HG02763 (cell line): ENCODE results near the gene VN1R2.
"Not testable (repeated sequence)": the region's sequence is repeated elsewhere in the genome, so short reads cannot be mapped to it uniquely, and the experiment has no call there.

Source experiments
- ATAC-seq: cut with Tn5 transposase; IDR thresholded peaks from one replicate; pipeline ENCODE4 v1.9.1; 2021; ENCODE audit warnings: mild to moderate bottlenecking, moderate library complexity; ENCODE audit not compliant: unreplicated experiment

The VN1R2 gene

GRCh38 chr19:53257715-53258342, at the start of gene VN1R2:
VN1R2 (plus strand) TSS chr19:53258292; CDS start chr19:53258376, 84 bp downstream.
- not testable (repeated sequence) for ATAC-seq

- ATAC-seq = not testable (repeated sequence)
Observed at GRCh38 chr19:53211554-53211953, 46.5 kb upstream of the VN1R2 start.

GRCh38 chr19:53212703-53213320, 45.3 kb upstream of the VN1R2 start:
- ATAC-seq = no peak

- ATAC-seq = not testable (repeated sequence)
Observed at GRCh38 chr19:53222716-53223115, 35.4 kb upstream of the VN1R2 start.

- ATAC-seq = no peak
Observed at GRCh38 chr19:53224606-53225005, 33.5 kb upstream of the VN1R2 start.

GRCh38 chr19:53237114-53237777, 20.8 kb upstream of the VN1R2 start:
- no peak for ATAC-seq

GRCh38 chr19:53246498-53246897, 11.6 kb upstream of the VN1R2 start:
- no peak for ATAC-seq

- ATAC-seq = no peak
Observed at GRCh38 chr19:53254411-53255341, 3.4 kb upstream of the VN1R2 start, which contains the start of gene ZNF677. ZNF677 (minus strand) TSS chr19:53254873; CDS start chr19:53251550, 3,323 bp downstream.

GRCh38 chr19:53267623-53268022, 9.5 kb downstream of the VN1R2 start, which contains the start of gene VN1R4:
VN1R4 (minus strand) TSS chr19:53267723; CDS start chr19:53267665, 58 bp downstream.
- ATAC-seq = not testable (repeated sequence)

GRCh38 chr19:53269861-53270260, 11.8 kb downstream of the VN1R2 start:
- not testable (repeated sequence) for ATAC-seq

GRCh38 chr19:53272044-53272443, 14.0 kb downstream of the VN1R2 start:
- ATAC-seq = no peak

- ATAC-seq = no peak
Observed at GRCh38 chr19:53275480-53275879, 17.4 kb downstream of the VN1R2 start.

GRCh38 chr19:53281947-53282346, 23.9 kb downstream of the VN1R2 start:
- not testable (repeated sequence) for ATAC-seq

- no peak for ATAC-seq
Observed at GRCh38 chr19:53285087-53285486, 27.0 kb downstream of the VN1R2 start.

GRCh38 chr19:53290758-53291549, 32.9 kb downstream of the VN1R2 start:
- ATAC-seq = no peak

GRCh38 chr19:53294786-53295441, 36.8 kb downstream of the VN1R2 start:
- no peak for ATAC-seq

- not testable (repeated sequence) for ATAC-seq
Observed at GRCh38 chr19:53301341-53301740, 43.2 kb downstream of the VN1R2 start.

- no peak for ATAC-seq
Observed at GRCh38 chr19:53308339-53308811, 50.3 kb downstream of the VN1R2 start.
